Measurements from ENCODE around the gene EGR4. TPM values are rescaled to one million over a fixed set of nuclear protein-coding genes. Genes with fewer than 3 reads are reported as not detected.

EGR4 gene
- total RNA-seq, 2 experiments from 2014 or later, result 0.14 to 0.17 TPM

- POLR2A ChIA-PET, result no interaction called here
- no peak for DNase-seq
- no peak for ATAC-seq (ENCODE audit: poor library complexity)
- H3K36me3 Mint-ChIP-seq (ENCODE audit: low read depth), result no peaks in the 10 kb centered on the region
- peaks cover 78% of the 10 kb centered on the region for H3K27me3 Mint-ChIP-seq
- no peak for TF ChIP-seq CTCF (IDR thresholded peaks at IDR 0.05)
- H3K4me3 Mint-ChIP-seq, result no peak overlapping the region
- intact Hi-C loops (cut with DNase I, micrococcal nuclease), result no loop called here
- Histone ChIP-seq H3K27ac (ENCODE audit: low read depth in 1 of 2, low read length in 2 of 2) (no peak overlapping the region), H3K36me3 (ENCODE audit: insufficient read depth, low read length) (no peaks in the 10 kb centered on the region), H3K4me1 (ENCODE audit: insufficient read depth, low read length) (no peaks in the 10 kb centered on the region), H3K27me3 (ENCODE audit: control insufficient read depth in 1 of 2, insufficient read depth in 2 of 2, low read length in 2 of 2) (peaks cover 30 to 51% of the 10 kb centered on the region in 2 experiments), H3K4me3 (ENCODE audit: low read length) (no peak overlapping the region), H3K9me3 (ENCODE audit: control insufficient read depth in 1 of 2, insufficient read depth in 1 of 2, low read length in 2 of 2) (no peaks in the 10 kb centered on the region)
- H3K4me1 Mint-ChIP-seq (ENCODE audit: low read depth), result no peaks in the 10 kb centered on the region
- no peak overlapping the region for H3K27ac Mint-ChIP-seq
- CTCF ChIA-PET, result no interaction called here
- no peaks in the 10 kb centered on the region for H3K9me3 Mint-ChIP-seq
Measured at GRCh38 chr2:73300926-73301325, 7.6 kb upstream of the EGR4 start.

GRCh38 chr2:73297586-73297985 lies 4.2 kb upstream of the EGR4 start:
- H3K4me1 ChIP-seq (ENCODE audit: insufficient read depth, low read length), result peaks cover 13% of the 10 kb centered on the region
- H3K36me3 ChIP-seq (ENCODE audit: insufficient read depth, low read length), result no peaks in the 10 kb centered on the region
- no peak overlapping the region for H3K4me3 Mint-ChIP-seq
- no peak for TF ChIP-seq CTCF (IDR thresholded peaks at IDR 0.05)
- no peak overlapping the region for H3K27ac Mint-ChIP-seq
- CTCF ChIA-PET, result no interaction called here
- no peak overlapping the region for H3K4me3 ChIP-seq (ENCODE audit: low read length)
- peaks cover 4% of the 10 kb centered on the region in 2 experiments for H3K9me3 ChIP-seq (ENCODE audit: control insufficient read depth in 1 of 2, insufficient read depth in 1 of 2, low read length in 2 of 2)
- no peaks in the 10 kb centered on the region for H3K36me3 Mint-ChIP-seq (ENCODE audit: low read depth)
- intact Hi-C loops (cut with DNase I, micrococcal nuclease), result no loop called here
- peaks cover 4% of the 10 kb centered on the region for H3K4me1 Mint-ChIP-seq (ENCODE audit: low read depth)
- ATAC-seq (ENCODE audit: poor library complexity) (no peak), DNase-seq (no peak)
- POLR2A ChIA-PET, result no interaction called here
- no peak overlapping the region for H3K27ac ChIP-seq (ENCODE audit: low read depth in 1 of 2, low read length in 2 of 2)
- H3K27me3 ChIP-seq (ENCODE audit: control insufficient read depth in 1 of 2, insufficient read depth in 2 of 2, low read length in 2 of 2), result peaks cover 57 to 83% of the 10 kb centered on the region in 2 experiments
- peaks cover 92% of the 10 kb centered on the region for H3K27me3 Mint-ChIP-seq
- no peaks in the 10 kb centered on the region for H3K9me3 Mint-ChIP-seq

GRCh38 chr2:73297151-73297559 lies 3.8 kb upstream of the EGR4 start:
- Mint-ChIP-seq H3K4me3 (no peak overlapping the region), H3K27ac (no peak overlapping the region), H3K4me1 (ENCODE audit: low read depth) (peaks cover 5% of the 10 kb centered on the region), H3K9me3 (no peaks in the 10 kb centered on the region), H3K27me3 (peaks cover 92% of the 10 kb centered on the region), H3K36me3 (ENCODE audit: low read depth) (no peaks in the 10 kb centered on the region)
- no peaks in the 10 kb centered on the region for H3K36me3 ChIP-seq (ENCODE audit: insufficient read depth, low read length)
- ChIA-PET CTCF (no interaction called here), POLR2A (no interaction called here)
- peaks cover 61 to 84% of the 10 kb centered on the region in 2 experiments for H3K27me3 ChIP-seq (ENCODE audit: control insufficient read depth in 1 of 2, insufficient read depth in 2 of 2, low read length in 2 of 2)
- H3K4me3 ChIP-seq (ENCODE audit: low read length), result no peak overlapping the region
- no peak for TF ChIP-seq CTCF (IDR thresholded peaks at IDR 0.05)
- ATAC-seq (ENCODE audit: poor library complexity) (no peak), DNase-seq (no peak)
- peaks cover 4 to 9% of the 10 kb centered on the region in 2 experiments for H3K9me3 ChIP-seq (ENCODE audit: control insufficient read depth in 1 of 2, insufficient read depth in 1 of 2, low read length in 2 of 2)
- intact Hi-C loops (cut with DNase I, micrococcal nuclease), result no loop called here
- no peak overlapping the region for H3K27ac ChIP-seq (ENCODE audit: low read depth in 1 of 2, low read length in 2 of 2)
- H3K4me1 ChIP-seq (ENCODE audit: insufficient read depth, low read length), result peaks cover 17% of the 10 kb centered on the region
